ENCODE measurements around the gene COL5A1.

The COL5A1 gene

GRCh38 chr9:134602547-134603362 is 38.8 kb upstream of the COL5A1 start:
- TF ChIP-seq CTCF (IDR thresholded peaks at IDR 0.05; ENCODE audit: insufficient read depth, low read depth, low read length, missing control alignments), result no peak
- no peak overlapping the region for H3K4me3 ChIP-seq (ENCODE audit: low read depth, low read length)
- DNase-seq (ENCODE audit: low read depth), result no peak

GRCh38 chr9:134604834-134605233 is 36.8 kb upstream of the COL5A1 start:
- TF ChIP-seq CTCF (IDR thresholded peaks at IDR 0.05; ENCODE audit: insufficient read depth, low read depth, low read length, missing control alignments), result no peak
- DNase-seq (ENCODE audit: low read depth), result no peak
- no peak overlapping the region for H3K4me3 ChIP-seq (ENCODE audit: low read depth, low read length)

- no peak for DNase-seq (ENCODE audit: low read depth)
- H3K4me3 ChIP-seq (ENCODE audit: low read depth, low read length), result no peak overlapping the region
- no peak for TF ChIP-seq CTCF (IDR thresholded peaks at IDR 0.05; ENCODE audit: insufficient read depth, low read depth, low read length, missing control alignments)
Observed at GRCh38 chr9:134605351-134605965, 36.1 kb upstream of the COL5A1 start.

- no peak for TF ChIP-seq CTCF (IDR thresholded peaks at IDR 0.05; ENCODE audit: insufficient read depth, low read depth, low read length, missing control alignments)
- no peak for DNase-seq (ENCODE audit: low read depth)
- H3K4me3 ChIP-seq (ENCODE audit: low read depth, low read length), result no peak overlapping the region
Observed at GRCh38 chr9:134605966-134606357, 35.6 kb upstream of the COL5A1 start.

- H3K4me3 ChIP-seq (ENCODE audit: low read depth, low read length), result no peak overlapping the region
- TF ChIP-seq CTCF (IDR thresholded peaks at IDR 0.05; ENCODE audit: insufficient read depth, low read depth, low read length, missing control alignments), result no peak
- DNase-seq (ENCODE audit: low read depth), result no peak
Observed at GRCh38 chr9:134606951-134607731, 34.5 kb upstream of the COL5A1 start.

GRCh38 chr9:134607971-134608370 is 33.6 kb upstream of the COL5A1 start:
- H3K4me3 ChIP-seq (ENCODE audit: low read depth, low read length), result no peak overlapping the region
- no peak for TF ChIP-seq CTCF (IDR thresholded peaks at IDR 0.05; ENCODE audit: insufficient read depth, low read depth, low read length, missing control alignments)
- no peak for DNase-seq (ENCODE audit: low read depth)

Data from GM12865 (cell line).